Endothelial cell of umbilical vein (primary cell): Measurements from ENCODE around the gene HPCAL4. TPM values are rescaled to one million over a fixed set of nuclear protein-coding genes. Genes with fewer than 3 reads are reported as not detected.

Experiments used
- BruUV-seq: library from RNA; stranded (reverse); fragments of 400-500 nt; replicated peaks from 2 replicates; lab custom pipeline; 2021; lab: Mats Ljungman, UMichigan
- CTCF ChIA-PET: fragments of 300-600, 350-600 bp; sonication (Branson Sonifier 250); formaldehyde crosslinking; loops from one replicate; lab custom pipeline; 2021; ENCODE audit warnings: antibody characterized with exemption, inconsistent platforms; lab: Charles Lee
- POLR2A ChIA-PET: fragments of 300-600, 350-600 bp; sonication (Branson Sonifier 250); formaldehyde crosslinking; loops from one replicate; lab custom pipeline; 2021; ENCODE audit warnings: antibody characterized with exemption, inconsistent platforms; lab: Charles Lee
- DNase-seq: peaks from one replicate; pipeline ENCODE4 v3.0.0-alpha.2; 2011; ENCODE audit warnings: low read depth, low spot score
- FAIRE-seq: peaks from 2 replicates; lab custom pipeline; 2011; peaks lifted over from hg19 to GRCh38; lab: Jason Lieb, UNC
- H2AFZ ChIP-seq: 2 replicates; pipeline ENCODE4 v1.6.0; 2012; ENCODE audit warnings: low read depth, low read length, control low read depth, inconsistent platforms
- H3K27ac ChIP-seq: 2 replicates; pipeline ENCODE4 v1.5.1; 2011; ENCODE audit warnings: low read depth, mild to moderate bottlenecking, control low read depth, low read length, moderate library complexity; ENCODE audit not compliant: insufficient read depth
- H3K27me3 ChIP-seq, 2 experiments: 2 replicates each; pipeline versions ENCODE4 v1.6.0 to v1.6.1; 2011; ENCODE audit warnings: low read length in 2 of 2, mixed read lengths in 1 of 2; ENCODE audit not compliant: control insufficient read depth in 2 of 2, insufficient read depth in 2 of 2
- H3K36me3 ChIP-seq, 2 experiments: 2 replicates in 1 of 2; 3 replicates in 1 of 2; pipeline ENCODE4 v1.5.1; 2011; ENCODE audit warnings: low read length in 2 of 2, mild to moderate bottlenecking in 1 of 2, moderate library complexity in 1 of 2; ENCODE audit not compliant: control insufficient read depth in 2 of 2, insufficient read depth in 2 of 2; ENCODE audit errors: extremely low read depth in 1 of 2
- H3K4me1 ChIP-seq: 3 replicates; pipeline ENCODE4 v1.5.1; 2011; ENCODE audit warnings: mild to moderate bottlenecking, low read length; ENCODE audit not compliant: control insufficient read depth, insufficient read depth; ENCODE audit errors: extremely low read depth
- H3K4me2 ChIP-seq: 2 replicates; pipeline ENCODE4 v1.6.1; 2011; ENCODE audit warnings: low read length, control low read depth, mixed read lengths; ENCODE audit not compliant: insufficient read depth
- H3K4me3 ChIP-seq, 3 experiments: fragments of 200-600 bp in 1 of 3; sonication (generic), shearing (Covaris generic) in 1 of 3; replicated peaks in 1 of 3; 2 replicates each; pipeline ENCODE4 v1.5.1; 2011 to 2016; ENCODE audit warnings: control low read depth in 3 of 3, low read length in 3 of 3, mild to moderate bottlenecking in 2 of 3, inconsistent platforms in 1 of 3, low read depth in 1 of 3, moderate library complexity in 1 of 3; ENCODE audit not compliant: insufficient read depth in 1 of 3
- H3K79me2 ChIP-seq: 2 replicates; pipeline ENCODE4 v1.6.0; 2012; ENCODE audit warnings: low read length, inconsistent platforms; ENCODE audit not compliant: control insufficient read depth, insufficient read depth
- H3K9ac ChIP-seq: replicated peaks from 2 replicates; pipeline ENCODE3; 2011; ENCODE audit warnings: low read length, control low read depth; ENCODE audit not compliant: insufficient read depth; ENCODE audit errors: extremely low read depth
- H3K9me1 ChIP-seq: replicated peaks from 3 replicates; pipeline ENCODE4 v1.6.0; 2011; ENCODE audit warnings: mild to moderate bottlenecking, low read length; ENCODE audit not compliant: control insufficient read depth, insufficient read depth; ENCODE audit errors: extremely low read depth
- H3K9me3 ChIP-seq: replicated peaks from 2 replicates; pipeline ENCODE4 v1.5.1; 2012; ENCODE audit warnings: low read length, inconsistent platforms; ENCODE audit not compliant: control insufficient read depth, insufficient read depth
- H4K20me1 ChIP-seq: replicated peaks from 2 replicates; pipeline ENCODE3; 2011; ENCODE audit warnings: mild to moderate bottlenecking, low read length; ENCODE audit not compliant: control insufficient read depth, insufficient read depth; ENCODE audit errors: extremely low read depth
- EZH2 ChIP-seq: IDR thresholded peaks from 2 replicates; pipeline ENCODE4 v1.6.1; 2012; ENCODE audit warnings: borderline replicate concordance, low read depth, mild to moderate bottlenecking, moderate library complexity, low read length, inconsistent platforms; ENCODE audit not compliant: severe bottlenecking
- FOS ChIP-seq: IDR thresholded peaks from 2 replicates; pipeline ENCODE4 v1.6.1; 2011; ENCODE audit warnings: mild to moderate bottlenecking, low read length, moderate library complexity, borderline replicate concordance; ENCODE audit not compliant: insufficient read depth
- GATA2 ChIP-seq: IDR thresholded peaks from 2 replicates; pipeline ENCODE4 v1.7.0; 2011; ENCODE audit warnings: low read depth, mild to moderate bottlenecking, moderate library complexity, mixed read lengths, low read length; ENCODE audit not compliant: insufficient read length, insufficient read depth
- JUN ChIP-seq: IDR thresholded peaks from 2 replicates; pipeline ENCODE4 v1.6.1; 2011; ENCODE audit warnings: borderline replicate concordance, low read depth; ENCODE audit not compliant: insufficient read length, insufficient read depth
- MYC ChIP-seq: IDR thresholded peaks from one replicate; pipeline ENCODE4 v1.6.1; 2011; ENCODE audit warnings: mild to moderate bottlenecking, low read depth, low read length
- POLR2A ChIP-seq: IDR thresholded peaks from 2 replicates; pipeline ENCODE4 v1.6.1; 2012; ENCODE audit warnings: low read depth, mild to moderate bottlenecking, control low read depth, low read length
- POLR2AphosphoS5 ChIP-seq: IDR thresholded peaks from 2 replicates; pipeline ENCODE4 v1.6.1; 2012; ENCODE audit warnings: low read depth, mild to moderate bottlenecking, control low read depth, low read length, moderate library complexity; ENCODE audit not compliant: insufficient read depth
- dilution Hi-C: fragments of 300-500 bp; cut with MboI; formaldehyde crosslinking; loops from one replicate; pipeline ENCODE4 v1.15.0; 2019; ENCODE audit warnings: low sequenced_read_pairs; ENCODE audit not compliant: extremely low pct_ligation_motif_present
- intact Hi-C: fragments of 100-400 bp; cut with micrococcal nuclease; formaldehyde crosslinking; loops from one replicate; pipeline ENCODE4 v1.10.0; 2022
- polyA plus RNA-seq, 4 experiments: library from polyadenylated mRNA; depleted of rRNA in 3 of 4; stranded (reverse) in 3 of 4; unstranded in 1 of 4; fragments of >200 nt; gene quantifications; 2 replicates each; pipeline versions ENCODE4 v1.2.1 to v1.2.3, GENCODE V29; 2011 to 2012; ENCODE audit warnings: missing spikeins in 1 of 4
- total RNA-seq: library from RNA; stranded (reverse); gene quantifications from 2 replicates; pipeline ENCODE4 v1.2.3, GENCODE V29; 2021
- TF ChIP-seq, protein P1 (sequence below), 2 donors: IDR thresholded peaks; 1 replicate in 1 of 2; 2 replicates in 1 of 2; pipeline ENCODE4 v1.5.1; 2011; ENCODE audit warnings: low read length in 2 of 2, mild to moderate bottlenecking in 2 of 2, moderate library complexity in 2 of 2, control low read depth in 1 of 2, inconsistent platforms in 1 of 2, low read depth in 1 of 2; ENCODE audit not compliant: insufficient read depth in 1 of 2; ENCODE audit errors: extremely low read depth in 1 of 2
- TF ChIP-seq, protein P2 (sequence below): IDR thresholded peaks from 2 replicates; pipeline ENCODE4 v1.6.1; 2011; ENCODE audit not compliant: insufficient read depth, insufficient read length

HPCAL4 gene
- total and polyA plus RNA-seq, 2 donors (not counting 3 experiments of a cell fraction or from before 2014, with no cell fraction given): not detected

DNA sequence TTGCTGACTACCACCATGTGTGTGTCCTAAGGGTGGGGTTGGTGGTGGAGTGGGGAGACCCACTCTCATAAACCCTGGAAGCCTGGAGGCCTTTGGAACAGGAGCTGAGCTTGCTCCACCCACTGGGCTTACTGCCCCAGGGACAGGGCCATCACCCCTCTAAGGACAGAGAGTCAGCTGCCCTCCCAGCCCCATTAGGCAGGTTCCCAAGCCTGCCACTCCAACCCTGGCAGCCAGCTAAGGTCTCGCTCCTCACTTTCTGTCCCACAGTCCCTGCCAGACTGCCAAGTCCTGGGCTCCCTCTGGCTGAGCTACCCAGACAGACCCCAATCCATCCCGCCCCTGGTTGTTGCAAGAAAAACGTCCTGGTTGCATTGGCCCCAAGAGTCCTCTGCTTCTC lies 23.1 kb downstream of the HPCAL4 start:
- intact Hi-C loops: no loop called here

DNA sequence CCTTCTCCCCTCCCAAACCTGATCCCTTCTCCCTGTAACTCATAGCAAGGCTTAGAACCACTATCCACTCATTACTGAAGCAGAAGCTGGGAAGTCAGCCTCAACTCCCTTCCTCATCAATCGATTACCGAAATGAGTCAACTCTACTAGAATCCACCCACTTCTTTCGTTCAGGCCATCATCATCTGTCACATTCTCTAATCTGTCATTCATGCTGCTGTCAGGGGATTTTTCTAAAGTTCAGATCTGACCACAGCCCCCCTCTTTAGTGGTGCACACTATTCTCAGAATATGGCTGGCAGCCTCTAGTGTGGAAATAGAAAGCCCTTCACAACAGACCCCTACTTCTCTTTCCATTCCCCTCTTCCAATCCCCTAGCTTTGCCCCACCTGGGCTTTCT lies 24.5 kb downstream of the HPCAL4 start:
- no peak for TF ChIP-seq JUN
- TF ChIP-seq, protein P1, sequence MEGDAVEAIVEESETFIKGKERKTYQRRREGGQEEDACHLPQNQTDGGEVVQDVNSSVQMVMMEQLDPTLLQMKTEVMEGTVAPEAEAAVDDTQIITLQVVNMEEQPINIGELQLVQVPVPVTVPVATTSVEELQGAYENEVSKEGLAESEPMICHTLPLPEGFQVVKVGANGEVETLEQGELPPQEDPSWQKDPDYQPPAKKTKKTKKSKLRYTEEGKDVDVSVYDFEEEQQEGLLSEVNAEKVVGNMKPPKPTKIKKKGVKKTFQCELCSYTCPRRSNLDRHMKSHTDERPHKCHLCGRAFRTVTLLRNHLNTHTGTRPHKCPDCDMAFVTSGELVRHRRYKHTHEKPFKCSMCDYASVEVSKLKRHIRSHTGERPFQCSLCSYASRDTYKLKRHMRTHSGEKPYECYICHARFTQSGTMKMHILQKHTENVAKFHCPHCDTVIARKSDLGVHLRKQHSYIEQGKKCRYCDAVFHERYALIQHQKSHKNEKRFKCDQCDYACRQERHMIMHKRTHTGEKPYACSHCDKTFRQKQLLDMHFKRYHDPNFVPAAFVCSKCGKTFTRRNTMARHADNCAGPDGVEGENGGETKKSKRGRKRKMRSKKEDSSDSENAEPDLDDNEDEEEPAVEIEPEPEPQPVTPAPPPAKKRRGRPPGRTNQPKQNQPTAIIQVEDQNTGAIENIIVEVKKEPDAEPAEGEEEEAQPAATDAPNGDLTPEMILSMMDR (IDR thresholded peaks at IDR 0.05; ENCODE audit: extremely low read depth in 1 of 2, insufficient read depth in 1 of 2, low read depth in 1 of 2, low read length in 2 of 2): no peak
- TF ChIP-seq, protein P2, sequence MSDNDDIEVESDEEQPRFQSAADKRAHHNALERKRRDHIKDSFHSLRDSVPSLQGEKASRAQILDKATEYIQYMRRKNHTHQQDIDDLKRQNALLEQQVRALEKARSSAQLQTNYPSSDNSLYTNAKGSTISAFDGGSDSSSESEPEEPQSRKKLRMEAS: no peak
- no peak for TF ChIP-seq FOS
- no peak for TF ChIP-seq POLR2A
- no peak for TF ChIP-seq MYC
- no peak for TF ChIP-seq EZH2
- no peak for TF ChIP-seq POLR2AphosphoS5
- no peak for TF ChIP-seq GATA2
- DNase-seq (no peak), FAIRE-seq (no peak)
- Histone ChIP-seq H3K79me2 (no peaks in the 10 kb centered on the region), H3K4me3 (no peak overlapping the region), H3K4me1 (no peaks in the 10 kb centered on the region), H3K9me3 (no peaks in the 10 kb centered on the region), H3K4me2 (no peak overlapping the region), H3K27me3 (peaks cover 35 to 41% of the 10 kb centered on the region in 2 experiments), H3K9ac (no peak overlapping the region), H3K9me1 (no peaks in the 10 kb centered on the region), H2AFZ (no peak overlapping the region), H4K20me1 (no peaks in the 10 kb centered on the region), H3K36me3 (no peaks in the 10 kb centered on the region), H3K27ac (no peak overlapping the region)
- BruUV-seq: no TSS peak
- dilution Hi-C loops (no loop called here), intact Hi-C loops (no loop called here)
- ChIA-PET POLR2A (no interaction called here), CTCF (interaction anchor here (0.6 to 9.8 kb wide), 4 partner anchors 7 to 60 kb away, joined by 3 to 113 read pairs (median 4); no protein-coding TSS in a partner anchor)

More for the DNA sequence above, 23.1 kb downstream of the HPCAL4 start:
- Histone ChIP-seq H3K9me1 (no peaks in the 10 kb centered on the region), H3K9me3 (no peaks in the 10 kb centered on the region), H3K9ac (no peak overlapping the region), H4K20me1 (no peaks in the 10 kb centered on the region), H3K36me3 (no peaks in the 10 kb centered on the region), H3K4me1 (no peaks in the 10 kb centered on the region), H3K79me2 (no peaks in the 10 kb centered on the region), H2AFZ (no peak overlapping the region), H3K4me2 (no peak overlapping the region), H3K4me3 (no peak overlapping the region), H3K27me3 (peaks cover 44 to 48% of the 10 kb centered on the region in 2 experiments), H3K27ac (no peak overlapping the region)
- FAIRE-seq: no peak
- TF ChIP-seq FOS: no peak
- ChIA-PET CTCF (interaction anchor here (0.7 to 9.8 kb wide), 4 partner anchors 8 to 62 kb away, joined by 3 to 113 read pairs (median 6); no protein-coding TSS in a partner anchor), POLR2A (no interaction called here)
- dilution Hi-C loops: no loop called here
- no TSS peak for BruUV-seq
- DNase-seq: no peak
